Amniotic epithelial cell (primary cell): Measurements from ENCODE around the gene ANKRD34A.

Source experiments
- DNase-seq: peaks from one replicate; pipeline ENCODE4 v3.0.0-alpha.2; 2010; ENCODE audit warnings: low read depth

The ANKRD34A gene

GRCh38 chr1:145965119-145965744, 857 bp upstream of the ANKRD34A start:
- DNase-seq: no peak

- DNase-seq: peak; percentile 77
Observed at GRCh38 chr1:145963265-145964019, 933 bp downstream of the ANKRD34A start.

- no peak for DNase-seq
Observed at GRCh38 chr1:145962157-145963102, 1.9 kb downstream of the ANKRD34A start.

DNA sequence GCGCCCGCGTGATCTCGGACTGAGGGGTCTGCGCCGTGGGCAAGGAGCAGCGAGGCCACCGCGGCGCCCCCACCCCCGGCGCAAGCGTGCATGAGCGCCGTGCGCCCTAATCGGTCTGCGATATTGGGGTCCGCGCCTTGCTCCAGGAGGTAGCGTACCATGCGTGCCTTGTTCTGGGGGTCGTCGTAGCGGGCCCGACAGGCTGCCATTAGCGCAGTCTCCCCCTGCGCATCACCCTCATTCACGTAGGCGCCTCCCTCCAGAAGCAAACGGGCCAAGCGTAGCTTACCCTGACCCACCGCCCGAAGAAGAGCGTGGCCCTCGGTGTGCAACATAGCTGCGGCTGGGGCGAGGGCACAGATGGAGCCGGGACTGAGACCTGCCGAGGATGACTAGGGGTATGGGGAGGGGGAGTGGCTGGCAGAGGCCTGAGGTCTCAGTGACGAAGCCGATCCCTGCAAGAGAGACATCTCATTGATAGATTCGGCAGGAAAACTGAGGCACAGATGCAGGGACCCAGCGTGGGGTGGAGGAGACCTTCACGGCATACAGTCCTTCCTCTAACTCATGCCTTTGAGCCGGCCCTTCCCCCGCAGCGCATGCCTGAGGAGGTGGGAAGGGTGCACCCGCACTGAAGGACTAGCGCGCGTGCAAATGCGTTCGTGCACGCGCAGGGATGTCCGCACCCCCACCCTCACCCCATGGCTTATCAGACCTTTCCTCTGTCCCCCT, 2.8 kb downstream of the ANKRD34A start:
- DNase-seq: no peak

DNA sequence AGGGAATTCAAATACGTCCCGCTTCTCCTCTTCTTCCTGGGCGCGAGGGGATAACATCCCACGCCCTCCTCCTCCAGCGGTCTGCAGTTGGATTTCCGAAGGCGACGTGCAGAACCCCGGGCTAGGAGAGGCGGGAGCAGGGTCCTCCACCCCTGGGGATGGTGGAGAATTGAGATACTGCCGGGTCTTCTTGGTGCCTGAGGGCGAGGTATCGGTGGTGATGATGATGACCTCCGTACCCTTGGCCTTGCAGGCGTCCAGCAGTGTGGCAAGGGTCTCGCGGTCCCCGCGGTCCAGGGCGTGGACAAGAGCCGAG, 3.3 kb downstream of the ANKRD34A start:
- DNase-seq: no peak

GRCh38 chr1:145960468-145961108, 3.8 kb downstream of the ANKRD34A start:
- peak; percentile 50 for DNase-seq

GRCh38 chr1:145959957-145960467, 4.4 kb downstream of the ANKRD34A start:
- no peak for DNase-seq

GRCh38 chr1:145959333-145959732, 5.0 kb downstream of the ANKRD34A start:
- DNase-seq: no peak

GRCh38 chr1:145958734-145959133, 5.6 kb downstream of the ANKRD34A start:
- DNase-seq: no peak

DNA sequence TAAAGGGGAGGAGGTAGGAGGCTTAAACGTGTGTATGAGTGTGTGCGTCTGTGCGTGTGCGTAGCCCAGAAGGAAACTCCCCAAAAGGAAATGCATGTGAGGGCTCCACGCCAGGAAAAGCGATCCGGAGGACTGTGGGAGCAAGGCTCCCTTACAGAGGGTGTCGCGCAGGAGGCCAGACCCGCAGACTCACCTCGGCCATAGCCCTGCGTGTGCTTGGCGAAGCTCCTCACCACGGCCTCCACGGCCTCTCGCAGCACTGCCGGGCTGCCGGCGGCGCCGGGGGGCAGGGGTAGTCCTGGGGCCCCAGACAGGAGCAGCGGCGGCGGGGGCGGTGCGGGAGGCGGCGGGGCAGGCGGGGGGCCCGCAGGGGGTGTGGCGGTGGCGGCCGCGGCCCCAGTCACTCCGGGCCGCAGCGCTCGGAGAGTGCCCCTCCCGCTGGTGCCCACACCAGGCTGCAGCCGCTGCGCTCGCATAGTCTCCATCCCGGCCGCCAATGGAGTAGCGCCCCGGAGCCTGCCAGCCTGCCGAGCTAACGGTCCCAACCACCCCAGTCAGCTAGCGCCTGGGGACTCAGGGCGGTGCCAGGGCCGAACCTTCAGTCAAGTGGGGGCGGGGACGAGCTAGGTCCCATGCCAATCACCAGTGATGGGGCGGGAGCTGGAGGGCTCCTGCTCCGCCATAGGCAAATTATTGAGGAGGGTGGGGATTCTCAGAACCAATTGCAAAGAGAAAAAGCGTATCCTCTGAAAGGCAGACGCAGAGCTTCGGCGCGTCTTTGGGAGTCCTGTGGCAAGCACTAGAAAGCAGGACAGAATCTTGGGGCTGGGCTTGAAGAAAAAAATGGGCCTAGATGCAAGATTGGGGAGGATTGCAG, 6.7 kb downstream of the ANKRD34A start, which contains the start of gene LIX1L:
TSS of gene LIX1L (minus strand) at position 575 of the 877 bp plus-strand sequence. CDS start at position 485, 90 bp downstream.
- peak; percentile 95 for DNase-seq

DNA sequence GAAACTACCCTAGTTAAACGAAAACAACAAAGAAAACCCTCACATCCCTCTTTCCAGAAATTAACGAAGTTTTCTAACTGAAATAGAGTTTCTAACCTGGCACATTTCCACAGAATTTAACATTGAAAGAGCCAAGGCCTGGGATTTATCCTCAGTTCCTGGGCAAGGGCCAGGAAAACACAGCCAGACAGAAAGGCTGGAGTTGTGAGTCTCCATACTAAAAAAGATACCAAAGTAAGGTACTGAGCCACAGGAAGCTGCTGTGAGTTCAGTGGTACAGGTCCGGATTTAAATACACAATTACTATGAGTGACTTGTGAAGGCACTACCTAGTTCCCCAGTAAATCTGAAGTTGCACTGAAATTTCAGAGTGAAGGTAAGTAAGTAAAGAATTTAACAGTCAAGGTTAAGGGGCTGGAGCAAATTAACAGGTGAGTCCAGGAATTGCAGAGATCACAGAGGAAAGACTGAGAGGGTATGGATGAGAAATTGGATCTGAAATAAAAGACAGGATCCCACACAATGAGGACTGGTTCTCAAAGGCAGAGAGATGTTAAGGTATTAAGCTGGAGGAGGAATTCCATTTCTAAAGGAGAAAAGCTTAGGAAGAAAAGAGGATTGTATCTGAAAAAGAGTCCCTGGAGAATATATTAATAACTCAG, 7.5 kb downstream of the ANKRD34A start:
- DNase-seq: peak; percentile 40

- no peak for DNase-seq
Observed at GRCh38 chr1:145956361-145956760, 8.0 kb downstream of the ANKRD34A start.

- no peak for DNase-seq
Observed at GRCh38 chr1:145955436-145955835, 8.9 kb downstream of the ANKRD34A start.

DNA sequence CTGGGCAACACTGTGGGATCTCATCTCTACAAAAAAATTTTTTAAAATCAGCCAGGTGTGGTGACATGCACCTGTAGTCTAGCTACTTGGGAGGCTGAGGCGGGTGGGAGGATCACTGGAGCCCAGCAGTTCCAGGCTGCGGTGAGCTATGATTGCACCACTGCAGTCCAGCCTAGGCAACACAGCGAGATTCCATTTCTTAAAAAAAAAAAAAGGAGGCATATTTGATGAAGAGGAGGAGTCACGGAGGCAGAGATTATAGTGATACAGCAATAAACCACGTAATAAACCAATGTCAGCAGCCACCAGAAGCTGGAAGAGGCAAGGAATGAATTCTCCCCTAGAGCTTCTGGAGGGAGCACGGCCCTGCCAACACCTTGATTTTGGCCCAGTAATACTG, 10.5 kb downstream of the ANKRD34A start:
- peak; percentile 76 for DNase-seq

GRCh38 chr1:145952903-145953302, 11.5 kb downstream of the ANKRD34A start:
- DNase-seq: no peak

- DNase-seq: no peak
Observed at GRCh38 chr1:145951526-145951925, 12.8 kb downstream of the ANKRD34A start.

GRCh38 chr1:145949219-145949618, 15.2 kb downstream of the ANKRD34A start:
- no peak for DNase-seq

- no peak for DNase-seq
Observed at GRCh38 chr1:145947551-145947950, 16.8 kb downstream of the ANKRD34A start.

GRCh38 chr1:145946477-145946986, 17.8 kb downstream of the ANKRD34A start:
- peak; percentile 24 for DNase-seq
